Measurements from ENCODE around the gene ZMAT5.
A peak's percentile ranks its signal among the peaks of the same experiment; 100 is the strongest.

Gene ZMAT5

GRCh38 chr22:29704528-29705285 lies 62.1 kb downstream of the ZMAT5 start:
- DNase-seq, result no peak

GRCh38 chr22:29703569-29704195 lies 63.1 kb downstream of the ZMAT5 start:
- no peak for DNase-seq

- DNase-seq, result peak; percentile 41
Observed at GRCh38 chr22:29702931-29703501, 63.8 kb downstream of the ZMAT5 start.

GRCh38 chr22:29702000-29702930 lies 64.5 kb downstream of the ZMAT5 start:
- DNase-seq, result no peak

- no peak for DNase-seq
Observed at GRCh38 chr22:29701155-29701999, 65.4 kb downstream of the ZMAT5 start.

GRCh38 chr22:29700900-29701154 lies 66.0 kb downstream of the ZMAT5 start:
- DNase-seq, result no peak

- DNase-seq, result no peak
Observed at GRCh38 chr22:29700206-29700899, 66.5 kb downstream of the ZMAT5 start.

GRCh38 chr22:29697853-29698598 lies 68.8 kb downstream of the ZMAT5 start:
- no peak for DNase-seq

- DNase-seq, result no peak
Observed at GRCh38 chr22:29695129-29695926, 71.5 kb downstream of the ZMAT5 start.

GRCh38 chr22:29693671-29694070 lies 73.1 kb downstream of the ZMAT5 start:
- no peak for DNase-seq

GRCh38 chr22:29693161-29693560 lies 73.6 kb downstream of the ZMAT5 start:
- DNase-seq, result no peak

GRCh38 chr22:29692327-29692640 lies 74.5 kb downstream of the ZMAT5 start:
- no peak for DNase-seq

GRCh38 chr22:29691636-29692326 lies 75.0 kb downstream of the ZMAT5 start:
- no peak for DNase-seq

GRCh38 chr22:29690476-29690875 lies 76.3 kb downstream of the ZMAT5 start:
- no peak for DNase-seq

- peak; percentile 58 for DNase-seq
Observed at GRCh38 chr22:29689880-29690213, 77.0 kb downstream of the ZMAT5 start.

GRCh38 chr22:29689206-29689879 lies 77.5 kb downstream of the ZMAT5 start:
- no peak for DNase-seq

GRCh38 chr22:29684244-29684643 lies 82.6 kb downstream of the ZMAT5 start:
- DNase-seq, result no peak

- no peak for DNase-seq
Observed at GRCh38 chr22:29683536-29683935, 83.3 kb downstream of the ZMAT5 start.
